Astrocyte (in vitro differentiated cells and primary cell): ENCODE data around the gene PLXDC2. TPM values are rescaled to one million over a fixed set of nuclear protein-coding genes. Genes with fewer than 3 reads are reported as not detected.

Source experiments
- DNase-seq: peaks from one replicate; pipeline ENCODE4 v3.0.0-alpha.2; 2010; ENCODE audit warnings: low read depth
- FAIRE-seq: peaks from 2 replicates; lab custom pipeline; 2011; peaks lifted over from hg19 to GRCh38; lab: Jason Lieb, UNC
- H2AFZ ChIP-seq: 2 replicates; pipeline ENCODE4 v1.6.0; 2012; ENCODE audit warnings: low read depth, low read length, inconsistent platforms
- H3K27ac ChIP-seq: 2 replicates; pipeline ENCODE4 v1.5.1; 2011; ENCODE audit warnings: low read depth, low read length, inconsistent platforms
- H3K27me3 ChIP-seq: 2 replicates; pipeline ENCODE4 v1.6.0; 2011; ENCODE audit warnings: low read length, inconsistent platforms; ENCODE audit not compliant: insufficient read depth
- H3K36me3 ChIP-seq: 2 replicates; pipeline ENCODE4 v1.5.1; 2011; ENCODE audit warnings: low read length, inconsistent platforms; ENCODE audit not compliant: insufficient read depth
- H3K4me1 ChIP-seq: 2 replicates; pipeline ENCODE4 v1.5.1; 2011; ENCODE audit warnings: low read length, inconsistent platforms; ENCODE audit not compliant: insufficient read depth
- H3K4me2 ChIP-seq: 2 replicates; pipeline ENCODE4 v1.6.0; 2012; ENCODE audit warnings: low read length, inconsistent platforms
- H3K4me3 ChIP-seq: 2 replicates; pipeline ENCODE4 v1.5.1; 2011; ENCODE audit warnings: low read depth, mild to moderate bottlenecking, low read length, inconsistent platforms; ENCODE audit not compliant: insufficient read depth
- H3K79me2 ChIP-seq: 2 replicates; pipeline ENCODE4 v1.6.0; 2012; ENCODE audit warnings: mild to moderate bottlenecking, low read length, inconsistent platforms; ENCODE audit not compliant: insufficient read depth
- H3K9ac ChIP-seq: 2 replicates; pipeline ENCODE4 v1.6.0; 2012; ENCODE audit warnings: mild to moderate bottlenecking, low read length, inconsistent platforms
- H3K9me3 ChIP-seq: 2 replicates; pipeline ENCODE4 v1.5.1; 2012; ENCODE audit warnings: low read depth, mild to moderate bottlenecking, low read length, inconsistent platforms; ENCODE audit not compliant: insufficient read depth
- H4K20me1 ChIP-seq: 2 replicates; pipeline ENCODE4 v1.6.0; 2012; ENCODE audit warnings: low read length, inconsistent platforms; ENCODE audit not compliant: insufficient read depth
- H3K27ac Mint-ChIP-seq: one replicate; pipeline ENCODE4 v1.8.0; 2021; ENCODE audit warnings: mild to moderate bottlenecking, mixed read lengths; ENCODE audit not compliant: unreplicated experiment
- H3K27me3 Mint-ChIP-seq: one replicate; pipeline ENCODE4 v1.8.0; 2021; ENCODE audit warnings: low read depth, mixed read lengths; ENCODE audit not compliant: unreplicated experiment
- H3K36me3 Mint-ChIP-seq: one replicate; pipeline ENCODE4 v1.8.0; 2021; ENCODE audit warnings: low read depth, mixed read lengths; ENCODE audit not compliant: unreplicated experiment
- H3K4me1 Mint-ChIP-seq: one replicate; pipeline ENCODE4 v1.8.0; 2021; ENCODE audit warnings: low read depth, mixed read lengths; ENCODE audit not compliant: unreplicated experiment
- H3K4me3 Mint-ChIP-seq: one replicate; pipeline ENCODE4 v1.8.0; 2021; ENCODE audit warnings: mild to moderate bottlenecking, moderate library complexity, mixed read lengths; ENCODE audit not compliant: unreplicated experiment
- H3K9me3 Mint-ChIP-seq: one replicate; pipeline ENCODE4 v1.8.0; 2021; ENCODE audit warnings: mild to moderate bottlenecking, mixed read lengths; ENCODE audit not compliant: unreplicated experiment
- EZH2 ChIP-seq: IDR thresholded peaks from 2 replicates; pipeline ENCODE4 v1.6.1; 2012; ENCODE audit warnings: mild to moderate bottlenecking, low read length, inconsistent platforms; ENCODE audit not compliant: insufficient read depth
- total RNA-seq: library from RNA; stranded (reverse); gene quantifications from 2 replicates; pipeline ENCODE4 v1.2.1, GENCODE V29; 2021
- TF ChIP-seq, protein P1 (sequence below): IDR thresholded peaks from 2 replicates; pipeline ENCODE4 v1.5.1; 2011; ENCODE audit warnings: low read depth, mild to moderate bottlenecking, inconsistent platforms, low read length, moderate library complexity; ENCODE audit not compliant: insufficient read depth

PLXDC2 gene
- total RNA-seq, 1 donor from 2014 or later: 36.1 TPM

GRCh38 chr10:20108021-20108420 lies 291.8 kb downstream of the PLXDC2 start:
- H3K4me2 ChIP-seq: no peak overlapping the region
- H3K79me2 ChIP-seq: no peaks in the 10 kb centered on the region
- H2AFZ ChIP-seq: no peak overlapping the region
- H3K27ac ChIP-seq: no peak overlapping the region
- H3K4me3 Mint-ChIP-seq: no peak overlapping the region
- no peaks in the 10 kb centered on the region for H3K27me3 Mint-ChIP-seq
- DNase-seq (no peak), FAIRE-seq (no peak)
- H4K20me1 ChIP-seq: no peaks in the 10 kb centered on the region
- peaks cover 3% of the 10 kb centered on the region for H3K36me3 Mint-ChIP-seq
- peaks cover 17% of the 10 kb centered on the region for H3K4me1 Mint-ChIP-seq
- H3K36me3 ChIP-seq: no peaks in the 10 kb centered on the region
- H3K9ac ChIP-seq: no peak overlapping the region
- no peak overlapping the region for H3K4me3 ChIP-seq
- H3K27me3 ChIP-seq: no peaks in the 10 kb centered on the region
- H3K9me3 ChIP-seq: no peaks in the 10 kb centered on the region
- H3K4me1 ChIP-seq: peaks cover 10% of the 10 kb centered on the region
- H3K27ac Mint-ChIP-seq: no peak overlapping the region
- H3K9me3 Mint-ChIP-seq: no peaks in the 10 kb centered on the region
- TF ChIP-seq EZH2: no peak
- TF ChIP-seq, protein P1, sequence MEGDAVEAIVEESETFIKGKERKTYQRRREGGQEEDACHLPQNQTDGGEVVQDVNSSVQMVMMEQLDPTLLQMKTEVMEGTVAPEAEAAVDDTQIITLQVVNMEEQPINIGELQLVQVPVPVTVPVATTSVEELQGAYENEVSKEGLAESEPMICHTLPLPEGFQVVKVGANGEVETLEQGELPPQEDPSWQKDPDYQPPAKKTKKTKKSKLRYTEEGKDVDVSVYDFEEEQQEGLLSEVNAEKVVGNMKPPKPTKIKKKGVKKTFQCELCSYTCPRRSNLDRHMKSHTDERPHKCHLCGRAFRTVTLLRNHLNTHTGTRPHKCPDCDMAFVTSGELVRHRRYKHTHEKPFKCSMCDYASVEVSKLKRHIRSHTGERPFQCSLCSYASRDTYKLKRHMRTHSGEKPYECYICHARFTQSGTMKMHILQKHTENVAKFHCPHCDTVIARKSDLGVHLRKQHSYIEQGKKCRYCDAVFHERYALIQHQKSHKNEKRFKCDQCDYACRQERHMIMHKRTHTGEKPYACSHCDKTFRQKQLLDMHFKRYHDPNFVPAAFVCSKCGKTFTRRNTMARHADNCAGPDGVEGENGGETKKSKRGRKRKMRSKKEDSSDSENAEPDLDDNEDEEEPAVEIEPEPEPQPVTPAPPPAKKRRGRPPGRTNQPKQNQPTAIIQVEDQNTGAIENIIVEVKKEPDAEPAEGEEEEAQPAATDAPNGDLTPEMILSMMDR: no peak

DNA sequence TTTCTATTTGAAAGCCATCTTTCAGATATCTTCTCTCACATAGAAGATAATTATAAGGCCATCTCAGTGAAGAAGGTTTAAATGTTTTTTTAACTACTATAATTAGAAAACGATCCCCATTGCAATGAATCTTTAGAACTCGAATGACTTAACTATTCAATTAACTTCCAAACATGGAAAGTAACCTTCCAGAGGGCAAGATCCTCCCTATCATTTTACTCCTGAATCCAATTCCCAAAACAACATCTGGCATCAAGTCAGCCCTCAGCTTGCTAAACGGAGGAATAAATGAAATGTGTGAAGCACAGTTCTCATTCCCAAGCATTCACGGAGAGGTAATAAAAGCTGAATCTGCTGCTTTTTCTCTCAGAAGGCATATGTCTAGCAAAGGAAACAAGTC lies 293.4 kb downstream of the PLXDC2 start:
- no peak for FAIRE-seq
- no peak overlapping the region for H3K4me3 Mint-ChIP-seq
- peaks cover 3% of the 10 kb centered on the region for H3K36me3 Mint-ChIP-seq
- Histone ChIP-seq H3K9me3 (no peaks in the 10 kb centered on the region), H3K4me1 (peaks cover 10% of the 10 kb centered on the region), H3K27ac (no peak overlapping the region), H3K79me2 (no peaks in the 10 kb centered on the region), H3K9ac (no peak overlapping the region), H4K20me1 (no peaks in the 10 kb centered on the region), H3K4me3 (no peak overlapping the region), H3K4me2 (no peak overlapping the region), H3K27me3 (no peaks in the 10 kb centered on the region), H2AFZ (no peak overlapping the region), H3K36me3 (no peaks in the 10 kb centered on the region)
- DNase-seq: no peak
- TF ChIP-seq, protein P1: no peak
- TF ChIP-seq EZH2: no peak
- no peaks in the 10 kb centered on the region for H3K9me3 Mint-ChIP-seq
- no peak overlapping the region for H3K27ac Mint-ChIP-seq
- H3K27me3 Mint-ChIP-seq: no peaks in the 10 kb centered on the region
- peaks cover 17% of the 10 kb centered on the region for H3K4me1 Mint-ChIP-seq
